Lung (tissue), 12 donors: ENCODE results near the gene SELENOP. TPM values are rescaled to one million over a fixed set of nuclear protein-coding genes. Genes with fewer than 3 reads are reported as not detected.
A peak's percentile ranks its signal among the peaks of the same experiment; 100 is the strongest.

Experiments used
- ATAC-seq: fragments of 200-7000 bp; cut with Tn5 transposase; one replicate; pipeline ENCODE4 v1.9.1; 2020; ENCODE audit warnings: moderate number of reproducible peaks; ENCODE audit not compliant: insufficient read depth, low FRiP score
- DNase-seq, 3 donors: peaks; one replicate each; pipeline ENCODE4 v3.0.0-alpha.2; 2013 to 2017
- H3K27ac ChIP-seq, 2 donors: one replicate each; pipeline ENCODE4 v1.5.1; 2013; ENCODE audit warnings: mild to moderate bottlenecking in 2 of 2, moderate library complexity in 2 of 2, control low read depth in 1 of 2, inconsistent platforms in 1 of 2, low read depth in 1 of 2, low read length in 1 of 2
- H3K27me3 ChIP-seq, 3 donors: one replicate each; pipeline ENCODE4 v1.5.1; 2013; ENCODE audit warnings: low read length in 2 of 3; ENCODE audit not compliant: control insufficient read depth in 3 of 3, insufficient read depth in 3 of 3
- H3K36me3 ChIP-seq, 4 donors: one replicate each; pipeline ENCODE4 v1.5.1; 2013; ENCODE audit warnings: low read length in 4 of 4, mild to moderate bottlenecking in 1 of 4, moderate library complexity in 1 of 4; ENCODE audit not compliant: control insufficient read depth in 4 of 4, insufficient read depth in 4 of 4
- H3K4me1 ChIP-seq, 5 donors: one replicate each; pipeline ENCODE4 v1.5.1; 2013; ENCODE audit warnings: low read length in 5 of 5, mild to moderate bottlenecking in 2 of 5, moderate library complexity in 1 of 5; ENCODE audit not compliant: control insufficient read depth in 5 of 5, insufficient read depth in 5 of 5
- H3K4me3 ChIP-seq: one replicate; pipeline ENCODE4 v1.5.1; 2013; ENCODE audit warnings: mild to moderate bottlenecking, control low read depth, moderate library complexity
- H3K9ac ChIP-seq, 2 donors: one replicate each; pipeline ENCODE4 v1.5.1; 2013; ENCODE audit warnings: low read length in 2 of 2, control low read depth in 1 of 2; ENCODE audit not compliant: insufficient read depth in 1 of 2
- H3K9me3 ChIP-seq, 4 donors: one replicate each; pipeline ENCODE4 v1.5.1; 2013; ENCODE audit warnings: low read length in 3 of 4, mild to moderate bottlenecking in 1 of 4, moderate library complexity in 1 of 4; ENCODE audit not compliant: control insufficient read depth in 4 of 4, insufficient read depth in 3 of 4
- WGBS, 2 donors: extraction: QIAGEN DNeasy Blood & Tissue Kit; methylation state at CpG; one replicate each; pipeline ENCODE4 v1.1.7; 2013; 5-methylcytosine and 5-hydroxymethylcytosine counted together
- polyA plus RNA-seq, 2 donors: library from polyadenylated mRNA; stranded (reverse); fragments of 200-250 nt; gene quantifications; one replicate each; pipeline ENCODE4 v1.2.1, GENCODE V29; 2013
- total RNA-seq, 2 donors: library from RNA; depleted of rRNA in 1 of 2; stranded (reverse); fragments of >200 nt in 1 of 2; gene quantifications; one replicate each; pipeline ENCODE4 v1.2.1, GENCODE V29; 2014 to 2021
- TF ChIP-seq, protein P1 (sequence below): IDR thresholded peaks from 2 replicates; pipeline ENCODE4 v1.5.1; 2012; ENCODE audit warnings: mild to moderate bottlenecking; ENCODE audit errors: control extremely low read depth, extremely low read depth
- donor health status: control.
- donor health status: control.
- donor health status: Bipolar disorder and iron deficiency.
- donor health status: healthy.
- donor health status: DM: yes; HTN: yes; CAD: no.

The SELENOP gene
- total and polyA plus RNA-seq, 4 donors: 211 to 756 (median 335) TPM

DNA sequence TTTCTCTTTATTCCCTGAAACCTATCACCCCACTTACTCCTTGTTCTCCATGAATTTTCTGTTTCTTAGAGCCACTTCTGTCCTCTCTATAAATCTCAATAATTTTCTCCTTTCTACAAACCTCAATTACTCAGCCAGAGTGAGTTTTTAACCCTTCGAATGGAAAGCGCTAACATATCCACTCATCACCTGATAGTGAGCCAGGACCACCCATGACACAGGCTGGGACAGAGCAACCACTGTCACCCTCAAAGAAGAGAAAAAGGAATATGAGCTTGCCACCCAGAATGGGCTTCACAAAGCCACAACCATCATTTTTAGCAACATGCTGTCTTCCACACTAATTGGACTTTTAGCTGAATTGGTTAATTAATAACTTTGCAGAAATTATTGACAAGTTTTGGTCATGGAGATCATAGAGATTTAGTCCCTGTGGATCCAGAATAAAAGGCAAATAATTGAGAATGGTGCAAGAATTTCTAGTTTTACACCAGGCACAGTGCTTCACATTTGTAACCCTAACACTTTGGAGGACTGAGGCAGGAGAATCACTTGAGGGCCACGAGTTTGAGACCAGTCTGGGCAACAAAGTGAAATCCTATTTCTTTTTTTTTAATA, 32.1 kb upstream of the SELENOP start:
- Histone ChIP-seq H3K4me1 (peaks cover 1 to 21% (median 17%) of the 10 kb centered on the region in 5 donors), H3K9ac (no peak overlapping the region), H3K36me3 (no peaks in the 10 kb centered on the region), H3K4me3 (no peak overlapping the region), H3K9me3 (no peaks in the 10 kb centered on the region), H3K27me3 (no peaks in the 10 kb centered on the region), H3K27ac (no peak overlapping the region)
- 87 to 89% methylated on average over 3 of the region's 3 CpGs for WGBS, 2 donors
- DNase-seq (no peak), ATAC-seq (no peak)
- TF ChIP-seq, protein P1, sequence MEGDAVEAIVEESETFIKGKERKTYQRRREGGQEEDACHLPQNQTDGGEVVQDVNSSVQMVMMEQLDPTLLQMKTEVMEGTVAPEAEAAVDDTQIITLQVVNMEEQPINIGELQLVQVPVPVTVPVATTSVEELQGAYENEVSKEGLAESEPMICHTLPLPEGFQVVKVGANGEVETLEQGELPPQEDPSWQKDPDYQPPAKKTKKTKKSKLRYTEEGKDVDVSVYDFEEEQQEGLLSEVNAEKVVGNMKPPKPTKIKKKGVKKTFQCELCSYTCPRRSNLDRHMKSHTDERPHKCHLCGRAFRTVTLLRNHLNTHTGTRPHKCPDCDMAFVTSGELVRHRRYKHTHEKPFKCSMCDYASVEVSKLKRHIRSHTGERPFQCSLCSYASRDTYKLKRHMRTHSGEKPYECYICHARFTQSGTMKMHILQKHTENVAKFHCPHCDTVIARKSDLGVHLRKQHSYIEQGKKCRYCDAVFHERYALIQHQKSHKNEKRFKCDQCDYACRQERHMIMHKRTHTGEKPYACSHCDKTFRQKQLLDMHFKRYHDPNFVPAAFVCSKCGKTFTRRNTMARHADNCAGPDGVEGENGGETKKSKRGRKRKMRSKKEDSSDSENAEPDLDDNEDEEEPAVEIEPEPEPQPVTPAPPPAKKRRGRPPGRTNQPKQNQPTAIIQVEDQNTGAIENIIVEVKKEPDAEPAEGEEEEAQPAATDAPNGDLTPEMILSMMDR: no peak

DNA sequence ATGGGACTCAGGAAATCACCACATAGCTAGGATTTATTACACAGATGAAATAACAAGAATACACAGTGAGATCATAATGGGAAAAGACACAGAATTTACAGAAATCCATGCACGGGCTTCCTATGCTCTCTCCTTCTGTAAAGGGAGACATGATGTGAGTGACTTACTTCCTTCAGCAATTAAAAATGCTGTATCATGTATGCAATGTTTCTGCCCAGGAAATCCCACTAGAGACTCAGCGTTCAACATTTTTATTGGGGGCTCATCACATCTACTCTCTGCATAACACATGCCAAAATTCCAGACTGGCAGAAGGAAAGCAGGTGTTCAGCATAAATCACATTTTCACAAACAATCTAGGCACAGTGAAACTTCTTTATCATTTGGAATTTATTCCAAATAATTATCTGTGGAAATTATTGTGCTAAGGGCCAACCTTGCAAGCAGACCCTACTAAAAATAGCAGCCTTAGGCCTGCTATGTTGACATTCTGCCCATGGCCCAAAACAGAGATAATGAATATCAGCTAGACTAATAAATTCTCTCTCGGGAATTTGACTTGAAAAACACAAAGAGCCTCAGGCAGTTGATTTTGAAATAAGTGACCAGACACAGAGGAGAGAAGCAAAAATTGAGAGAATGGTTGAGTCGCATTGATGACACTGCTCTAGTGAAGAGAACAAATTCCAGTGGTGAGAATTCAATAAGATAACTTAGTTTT, 31.4 kb upstream of the SELENOP start:
- Histone ChIP-seq H3K9ac (no peak overlapping the region), H3K27me3 (no peaks in the 10 kb centered on the region), H3K27ac (no peak overlapping the region), H3K36me3 (no peaks in the 10 kb centered on the region), H3K4me3 (no peak overlapping the region), H3K9me3 (no peaks in the 10 kb centered on the region), H3K4me1 (peaks cover 1 to 25% (median 17%) of the 10 kb centered on the region in 5 donors)
- ATAC-seq: no peak
- DNase-seq: peak in 2 of 3 donors; percentile 36 to 48
- 71 to 85% methylated on average over 4 of the region's 4 CpGs for WGBS, 2 donors
- TF ChIP-seq, protein P1: no peak

DNA sequence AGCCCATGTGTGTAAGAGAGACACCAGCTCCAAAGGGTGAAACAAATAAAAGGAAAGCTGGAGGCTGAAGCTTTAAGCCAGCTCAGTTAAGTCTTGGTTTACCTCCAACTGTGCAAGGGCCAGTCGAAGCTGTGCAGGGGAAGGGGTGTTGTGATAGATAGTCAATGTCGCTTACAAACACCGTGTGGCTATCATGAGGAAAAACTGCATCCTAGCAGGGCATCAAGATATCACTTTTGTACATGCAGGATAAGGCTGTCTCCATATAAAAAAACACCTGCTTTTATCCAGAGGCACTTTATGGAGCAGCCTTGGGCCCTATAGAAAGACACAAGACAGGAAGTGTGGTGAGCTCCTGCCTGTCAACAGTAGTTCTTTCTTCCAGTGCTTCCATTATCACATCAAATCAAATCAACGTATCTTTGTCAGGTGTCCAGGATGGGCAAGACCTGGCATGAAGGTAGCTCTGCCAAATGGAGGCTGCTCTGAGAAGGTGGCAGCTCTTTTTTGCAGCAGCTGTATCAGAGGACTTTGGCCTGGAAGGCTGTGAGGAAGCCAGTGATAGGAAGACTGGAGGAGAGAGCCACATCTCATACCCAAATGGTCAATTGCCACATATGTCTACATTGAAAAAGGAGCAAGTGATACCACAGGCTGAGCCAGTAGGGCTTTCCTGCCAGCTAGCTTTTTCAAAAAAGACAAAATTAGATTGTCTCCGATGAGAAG, 29.3 kb upstream of the SELENOP start:
- H3K9ac ChIP-seq: peak overlapping the region in 1 of 2 donors; percentile 26
- no peak for ATAC-seq
- H3K27ac ChIP-seq: peak overlapping the region in 1 of 2 donors; percentile 71

More for the DNA sequence above, 29.3 kb upstream of the SELENOP start:
- H3K4me3 ChIP-seq: no peak overlapping the region
- H3K36me3 ChIP-seq: no peaks in the 10 kb centered on the region
- DNase-seq: no peak
- no peaks in the 10 kb centered on the region for H3K27me3 ChIP-seq
- peaks cover 1 to 25% (median 14%) of the 10 kb centered on the region in 5 donors for H3K4me1 ChIP-seq
- WGBS, 2 donors: 64 to 75% methylated on average over 5 of the region's 5 CpGs
- H3K9me3 ChIP-seq: no peaks in the 10 kb centered on the region
- TF ChIP-seq, protein P1: no peak
